Body of pancreas (tissue), 4 donors: Measurements from ENCODE around the gene SLC9A8. TPM values are rescaled to one million over a fixed set of nuclear protein-coding genes. Genes with fewer than 3 reads are reported as not detected.

Experiments used
- ATAC-seq: fragments of 150-250 bp; one replicate; pipeline ENCODE4 v1.9.1; 2016
- DNase-seq, 4 donors: peaks; one replicate each; pipeline ENCODE4 v3.0.0-alpha.2; 2019
- H3K27ac ChIP-seq, 4 donors: fragments of 200-600 bp; sonication (generic); 1 replicate in 3 of 4; 2 replicates in 1 of 4; pipeline versions ENCODE4 v1.5.1 to v1.6.1; 2016 to 2019; ENCODE audit warnings: mild to moderate bottlenecking in 1 of 4, mixed read lengths in 1 of 4, moderate library complexity in 1 of 4
- H3K27me3 ChIP-seq, 2 donors: fragments of 200-600 bp; sonication (generic); one replicate each; pipeline ENCODE4 v1.6.0; 2016; ENCODE audit warnings: mild to moderate bottlenecking in 1 of 2
- H3K36me3 ChIP-seq, 2 donors: fragments of 200-600 bp; sonication (generic); replicated peaks in 1 of 2; 2 replicates each; pipeline ENCODE4 v1.5.1; 2016; ENCODE audit warnings: low read depth in 2 of 2; ENCODE audit not compliant: insufficient read depth in 1 of 2
- H3K4me1 ChIP-seq: fragments of 200-600 bp; sonication (generic); one replicate; pipeline ENCODE4 v1.6.0; 2016
- H3K4me3 ChIP-seq, 2 donors: fragments of 200-600 bp; sonication (generic); 1 replicate in 1 of 2; 2 replicates in 1 of 2; pipeline ENCODE4 v1.5.1; 2016 to 2019
- H3K9me3 ChIP-seq, 3 donors: fragments of 200-600 bp; sonication (generic); 1 replicate in 2 of 3; 2 replicates in 1 of 3; pipeline ENCODE4 v1.5.1; 2016
- CTCF ChIP-seq, 7 experiments: fragments of 450-650 bp in 4 of 7; fragments of 200-600 bp in 3 of 7; sonication (generic) in 3 of 7; IDR thresholded peaks; one replicate each; pipeline ENCODE4 v1.5.1; 2016 to 2019; ENCODE audit warnings: antibody characterized with exemption in 7 of 7
- POLR2A ChIP-seq, 3 donors: fragments of 450-650 bp; IDR thresholded peaks; one replicate each; pipeline ENCODE4 v1.6.1; 2016; ENCODE audit warnings: antibody characterized with exemption in 3 of 3, mild to moderate bottlenecking in 2 of 3
- WGBS, 2 donors: methylation state at CpG; one replicate each; pipeline ENCODE4 v1.1.5; 2017; 5-methylcytosine and 5-hydroxymethylcytosine counted together
- intact Hi-C: fragments of 100-400 bp; cut with DNase I; formaldehyde crosslinking; loops from one replicate; pipeline ENCODE4 v1.15.1; 2023
- total RNA-seq, 2 donors: library from RNA; depleted of rRNA; stranded (reverse); fragments of >200 nt; gene quantifications; one replicate each; pipeline ENCODE4 v1.1.0, GENCODE V29; 2016

Gene SLC9A8
- total RNA-seq, 2 donors from 2014 or later = 5.9 to 11.2 TPM

GRCh38 chr20:49811825-49812506, 662 bp upstream of the SLC9A8 start:
- Histone ChIP-seq H3K4me1 (peaks cover 19% of the 10 kb centered on the region), H3K27ac (peak overlapping the region; percentile 61 to 91 (median 82)), H3K4me3 (peak overlapping the region; percentile 57 to 71), H3K27me3 (no peaks in the 10 kb centered on the region), H3K9me3 (no peaks in the 10 kb centered on the region), H3K36me3 (peaks cover 0 to 2% of the 10 kb centered on the region in 2 donors)
- TF ChIP-seq CTCF (IDR thresholded peaks at IDR 0.05) (no peak), POLR2A (IDR thresholded peaks at IDR 0.05) (no peak)
- intact Hi-C loops = no loop called here
- ATAC-seq (peak; percentile 13), DNase-seq (no peak)
- whole genome bisulfite sequencing, 2 donors = 24 to 26% methylated on average over 8 to 11 of the region's 11 CpGs

- H3K4me3 ChIP-seq = peak overlapping the region; percentile 57 to 71
- intact Hi-C loops = no loop called here
- H3K27ac ChIP-seq = peak overlapping the region; percentile 61 to 91 (median 82)
- no peaks in the 10 kb centered on the region for H3K27me3 ChIP-seq
- TF ChIP-seq POLR2A (IDR thresholded peaks at IDR 0.05) (no peak), CTCF (IDR thresholded peaks at IDR 0.05) (no peak)
- ATAC-seq = no peak
- no peak for DNase-seq
- peaks cover 19% of the 10 kb centered on the region for H3K4me1 ChIP-seq
- H3K36me3 ChIP-seq = peaks cover 0 to 2% of the 10 kb centered on the region in 2 donors
- WGBS, 2 donors = 8 to 9% methylated on average over 11 of the region's 11 CpGs
- no peaks in the 10 kb centered on the region for H3K9me3 ChIP-seq
Measured at GRCh38 chr20:49813305-49813974, 812 bp downstream of the SLC9A8 start.

GRCh38 chr20:49814057-49814694, 1.5 kb downstream of the SLC9A8 start:
- Histone ChIP-seq H3K9me3 (no peaks in the 10 kb centered on the region), H3K36me3 (peaks cover 0 to 2% of the 10 kb centered on the region in 2 donors), H3K4me3 (no peak overlapping the region), H3K4me1 (peaks cover 19% of the 10 kb centered on the region), H3K27me3 (no peaks in the 10 kb centered on the region), H3K27ac (peak overlapping the region in 1 of 4 donors; percentile 91)
- intact Hi-C loops = no loop called here
- DNase-seq (no peak), ATAC-seq (no peak)
- TF ChIP-seq CTCF (IDR thresholded peaks at IDR 0.05) = no peak
- TF ChIP-seq POLR2A (IDR thresholded peaks at IDR 0.05) = no peak
- 50 to 56% methylated on average over 5 of the region's 5 CpGs for WGBS, 2 donors

GRCh38 chr20:49818816-49819215, 6.2 kb downstream of the SLC9A8 start:
- peaks cover 17% of the 10 kb centered on the region for H3K4me1 ChIP-seq
- intact Hi-C loops = no loop called here
- no peak overlapping the region for H3K27ac ChIP-seq
- TF ChIP-seq POLR2A (IDR thresholded peaks at IDR 0.05) (no peak), CTCF (IDR thresholded peaks at IDR 0.05) (no peak)
- H3K27me3 ChIP-seq = no peaks in the 10 kb centered on the region
- DNase-seq (no peak), ATAC-seq (no peak)
- H3K9me3 ChIP-seq = no peaks in the 10 kb centered on the region
- no peak overlapping the region for H3K4me3 ChIP-seq
- peaks cover 0 to 4% of the 10 kb centered on the region in 2 donors for H3K36me3 ChIP-seq
- WGBS, 2 donors = 64 to 90% methylated on average over 1 of the region's 1 CpG
